Hematopoietic multipotent progenitor cell treated with erythropoietin and hydrocortisone succinate and interleukin-3 and kit ligand, for 6 days (in vitro differentiated cells): ENCODE results near the gene IRS2.
"Not testable (repeated sequence)": the region's sequence is repeated elsewhere in the genome, so short reads cannot be mapped to it uniquely, and the experiment has no call there.

Experiments
- DNase-seq: peaks from one replicate; pipeline ENCODE4 v3.0.0-alpha.2; 2015

The IRS2 gene, protein sequence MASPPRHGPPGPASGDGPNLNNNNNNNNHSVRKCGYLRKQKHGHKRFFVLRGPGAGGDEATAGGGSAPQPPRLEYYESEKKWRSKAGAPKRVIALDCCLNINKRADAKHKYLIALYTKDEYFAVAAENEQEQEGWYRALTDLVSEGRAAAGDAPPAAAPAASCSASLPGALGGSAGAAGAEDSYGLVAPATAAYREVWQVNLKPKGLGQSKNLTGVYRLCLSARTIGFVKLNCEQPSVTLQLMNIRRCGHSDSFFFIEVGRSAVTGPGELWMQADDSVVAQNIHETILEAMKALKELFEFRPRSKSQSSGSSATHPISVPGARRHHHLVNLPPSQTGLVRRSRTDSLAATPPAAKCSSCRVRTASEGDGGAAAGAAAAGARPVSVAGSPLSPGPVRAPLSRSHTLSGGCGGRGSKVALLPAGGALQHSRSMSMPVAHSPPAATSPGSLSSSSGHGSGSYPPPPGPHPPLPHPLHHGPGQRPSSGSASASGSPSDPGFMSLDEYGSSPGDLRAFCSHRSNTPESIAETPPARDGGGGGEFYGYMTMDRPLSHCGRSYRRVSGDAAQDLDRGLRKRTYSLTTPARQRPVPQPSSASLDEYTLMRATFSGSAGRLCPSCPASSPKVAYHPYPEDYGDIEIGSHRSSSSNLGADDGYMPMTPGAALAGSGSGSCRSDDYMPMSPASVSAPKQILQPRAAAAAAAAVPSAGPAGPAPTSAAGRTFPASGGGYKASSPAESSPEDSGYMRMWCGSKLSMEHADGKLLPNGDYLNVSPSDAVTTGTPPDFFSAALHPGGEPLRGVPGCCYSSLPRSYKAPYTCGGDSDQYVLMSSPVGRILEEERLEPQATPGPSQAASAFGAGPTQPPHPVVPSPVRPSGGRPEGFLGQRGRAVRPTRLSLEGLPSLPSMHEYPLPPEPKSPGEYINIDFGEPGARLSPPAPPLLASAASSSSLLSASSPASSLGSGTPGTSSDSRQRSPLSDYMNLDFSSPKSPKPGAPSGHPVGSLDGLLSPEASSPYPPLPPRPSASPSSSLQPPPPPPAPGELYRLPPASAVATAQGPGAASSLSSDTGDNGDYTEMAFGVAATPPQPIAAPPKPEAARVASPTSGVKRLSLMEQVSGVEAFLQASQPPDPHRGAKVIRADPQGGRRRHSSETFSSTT (N-terminal part only)

DNA sequence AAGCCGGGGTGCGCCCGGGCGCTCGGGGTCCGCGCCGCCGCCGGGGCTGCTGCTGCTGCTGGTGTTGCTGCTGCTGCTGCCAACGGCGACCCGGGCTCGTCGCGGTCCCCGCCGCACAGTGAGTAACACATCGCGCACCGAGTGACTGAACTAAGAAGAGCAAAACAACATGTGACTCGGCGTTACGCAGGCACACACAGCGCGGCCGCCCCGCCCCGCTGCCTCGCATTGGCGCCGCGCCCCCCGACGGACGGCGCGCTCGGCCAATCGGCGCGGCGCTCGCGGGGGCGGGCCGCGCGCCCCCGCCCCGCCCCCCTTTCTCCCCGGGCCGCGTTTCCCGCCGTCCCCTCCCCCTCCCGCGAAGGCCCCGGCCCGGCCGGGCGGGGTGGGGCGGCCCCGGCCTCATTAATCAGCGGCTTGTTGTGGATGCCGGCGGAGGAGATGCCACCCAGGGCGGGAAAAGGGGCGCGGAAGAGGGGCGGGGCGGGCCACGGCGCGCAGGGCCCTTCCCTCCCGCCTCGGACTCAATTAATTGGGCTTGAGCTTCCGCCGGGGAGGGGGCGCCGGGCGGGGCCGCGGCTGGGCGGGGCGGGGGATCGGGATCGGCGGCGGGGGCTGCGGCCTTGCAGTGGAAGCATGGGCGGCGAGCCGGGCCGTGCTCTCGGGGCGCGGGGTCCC, at the start of gene IRS2:
Gene IRS2 (minus strand): TSS at position 127 of the 678 bp plus-strand sequence. CDS start 530 bp downstream, outside the sequence.
- peak; percentile 97 for DNase-seq

DNA sequence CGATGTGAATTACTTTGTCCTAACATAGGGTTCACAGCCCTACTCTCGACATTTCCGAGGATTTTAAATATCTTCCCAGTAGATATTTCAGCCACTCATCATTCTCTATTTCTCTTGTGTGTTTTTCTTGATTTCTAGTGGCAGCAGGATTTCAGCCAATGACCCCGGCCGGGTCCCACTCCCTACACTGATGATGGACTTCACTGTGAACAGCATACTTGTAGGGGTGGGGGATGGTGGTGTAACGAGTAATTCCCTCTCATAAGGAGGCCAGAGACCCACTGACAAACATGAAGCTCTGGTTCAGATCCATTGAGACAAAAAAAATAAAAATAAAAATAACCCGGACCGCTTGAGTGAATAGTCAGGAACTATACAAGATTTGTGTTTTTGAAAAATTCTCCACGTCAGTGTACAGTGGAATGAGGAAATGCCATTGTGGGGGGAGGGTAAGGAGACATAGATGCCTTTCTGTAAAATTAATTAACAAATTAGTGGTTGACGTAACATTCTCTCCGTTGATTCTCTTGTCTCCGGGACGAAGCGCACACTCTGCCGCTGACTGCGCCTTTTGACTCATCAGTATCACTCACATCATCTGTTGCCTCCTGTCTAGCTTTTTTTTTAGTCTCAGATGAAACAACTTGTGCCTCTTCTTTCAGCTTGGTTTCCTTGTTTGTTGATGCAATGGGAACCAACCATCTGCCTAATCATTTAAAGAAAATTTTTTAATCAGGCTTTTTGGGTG, 48.8 kb upstream of the IRS2 start:
- DNase-seq = no peak

DNA sequence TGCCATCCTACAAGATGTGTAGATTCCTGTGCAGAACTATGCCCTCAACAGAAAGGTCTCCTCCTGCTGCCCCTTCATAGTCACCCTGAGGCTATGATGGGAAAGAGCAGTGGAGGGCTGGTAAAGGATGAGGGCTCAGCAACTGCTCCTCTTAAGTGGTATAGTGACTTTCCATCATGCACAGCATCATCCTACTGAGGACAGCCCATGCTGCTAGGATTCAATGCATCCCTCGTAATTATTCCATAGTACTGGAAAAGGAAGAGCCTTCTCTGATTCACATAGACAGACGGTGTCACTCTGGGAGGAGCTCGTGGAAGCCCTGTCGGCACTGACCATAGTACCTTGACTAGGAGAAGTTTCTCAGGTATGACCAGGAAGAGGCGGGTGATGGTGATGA, 47.6 kb upstream of the IRS2 start:
- no peak for DNase-seq

DNA sequence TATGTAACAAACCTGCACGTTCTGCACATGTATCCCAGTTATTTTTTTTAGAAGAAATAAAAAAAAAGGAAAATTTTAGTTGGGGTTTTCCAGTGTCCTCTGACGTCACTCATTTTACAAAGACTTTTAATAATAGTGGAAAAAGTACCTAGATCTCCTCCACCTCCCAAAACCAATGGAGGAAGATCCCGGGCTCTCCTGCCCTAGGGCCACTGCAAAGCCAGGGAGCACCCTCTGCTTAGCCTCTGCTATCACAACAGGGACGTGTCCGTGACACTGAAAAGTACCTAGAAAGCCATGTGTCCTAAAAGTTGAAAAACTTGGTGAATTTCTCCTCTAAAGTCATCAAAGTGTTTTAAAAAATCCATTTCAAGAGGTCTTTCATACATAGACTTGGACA, 46.7 kb upstream of the IRS2 start:
- no peak for DNase-seq

DNA sequence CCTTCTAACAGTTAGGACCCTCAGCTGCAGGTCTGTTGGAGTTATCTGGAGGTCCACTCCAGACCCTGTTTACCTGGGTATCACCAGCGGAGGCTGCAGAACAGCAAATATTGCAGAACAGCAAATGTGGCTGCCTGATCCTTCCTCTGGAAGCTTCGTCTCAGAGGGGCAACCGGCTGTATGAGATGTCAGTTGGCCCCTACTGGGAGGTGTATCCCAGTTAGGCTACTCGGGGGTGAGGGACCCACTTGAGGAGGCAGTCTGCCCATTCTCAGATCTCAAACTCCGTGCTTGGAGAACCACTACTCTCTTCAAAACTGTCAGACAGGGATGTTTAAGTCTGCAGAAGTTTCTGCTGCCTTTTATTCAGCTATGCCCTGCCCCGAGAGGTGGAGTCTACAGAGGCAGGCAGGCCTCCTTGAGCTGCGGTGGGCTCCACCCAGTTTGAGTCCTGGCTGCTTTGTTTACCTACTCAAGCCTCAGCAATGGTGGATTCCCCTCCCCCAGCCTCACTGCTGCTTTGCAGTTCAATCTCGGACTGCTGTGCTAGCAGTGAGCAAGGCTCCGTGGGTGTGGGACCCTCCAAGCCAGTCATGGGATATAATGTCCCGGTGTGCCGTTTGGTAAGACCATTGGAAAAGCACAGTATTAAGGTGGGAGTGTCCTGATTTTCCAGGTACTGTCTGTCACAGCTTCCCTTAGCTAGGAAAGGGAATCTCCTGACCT, 42.4 kb upstream of the IRS2 start:
- DNase-seq = not testable (repeated sequence)

DNA sequence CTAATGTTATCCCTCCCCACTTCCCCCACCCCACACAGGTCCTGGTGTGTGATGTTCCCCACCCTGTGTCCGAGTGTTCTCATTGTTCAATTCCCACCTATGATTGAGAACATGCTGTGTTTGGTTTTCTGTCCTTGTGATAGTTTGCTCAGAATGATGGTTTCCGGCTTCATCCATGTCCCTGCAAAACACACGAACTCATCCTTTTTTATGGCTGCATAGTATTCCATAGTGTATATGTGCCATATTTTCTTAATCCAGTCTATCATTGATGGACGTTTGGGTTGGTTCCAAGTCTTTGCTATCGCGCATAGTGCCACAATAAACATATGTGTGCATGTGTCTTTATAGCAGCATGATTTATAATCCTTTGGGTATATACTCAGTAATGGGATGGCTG, 36.8 kb upstream of the IRS2 start:
- DNase-seq = not testable (repeated sequence)

DNA sequence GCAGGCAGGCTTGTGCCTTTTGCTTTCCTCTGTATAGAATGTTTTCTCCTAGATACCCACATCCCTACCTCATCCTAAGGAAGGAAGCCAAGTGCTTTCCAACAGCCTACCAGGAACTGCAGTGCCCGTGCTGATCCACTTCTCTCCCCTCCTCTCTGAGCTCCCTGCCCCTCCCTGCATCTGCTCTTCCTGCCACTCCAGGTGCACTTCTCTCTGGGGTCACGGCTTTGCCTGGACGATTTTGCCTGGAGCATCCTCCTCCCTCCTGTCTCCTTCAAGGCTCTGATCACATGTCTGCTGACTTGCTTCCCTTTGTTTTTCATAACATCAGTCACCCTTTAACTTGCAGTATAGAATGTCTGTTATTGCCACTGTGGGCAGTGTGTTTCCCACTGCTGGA, 34.7 kb upstream of the IRS2 start:
- no peak for DNase-seq

DNA sequence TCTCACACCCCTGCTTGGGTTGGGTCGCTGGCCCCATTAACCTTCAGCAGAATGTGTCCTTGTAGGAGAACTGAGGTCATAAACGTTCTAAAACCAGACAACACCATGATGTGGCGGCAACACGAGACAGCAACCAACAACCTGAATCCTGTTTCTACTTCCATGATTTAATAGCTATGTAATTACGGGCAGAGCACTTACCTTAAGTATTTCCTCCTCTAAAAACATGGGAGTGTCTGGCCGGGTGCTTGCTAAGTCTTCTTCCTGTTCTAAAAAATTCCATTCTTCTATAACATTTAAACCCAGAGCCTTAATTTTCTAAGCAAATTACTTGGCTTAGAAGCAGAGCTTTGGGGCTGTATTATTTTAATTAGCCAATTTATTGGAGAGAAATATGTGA, 33.5 kb upstream of the IRS2 start:
- no peak for DNase-seq

DNA sequence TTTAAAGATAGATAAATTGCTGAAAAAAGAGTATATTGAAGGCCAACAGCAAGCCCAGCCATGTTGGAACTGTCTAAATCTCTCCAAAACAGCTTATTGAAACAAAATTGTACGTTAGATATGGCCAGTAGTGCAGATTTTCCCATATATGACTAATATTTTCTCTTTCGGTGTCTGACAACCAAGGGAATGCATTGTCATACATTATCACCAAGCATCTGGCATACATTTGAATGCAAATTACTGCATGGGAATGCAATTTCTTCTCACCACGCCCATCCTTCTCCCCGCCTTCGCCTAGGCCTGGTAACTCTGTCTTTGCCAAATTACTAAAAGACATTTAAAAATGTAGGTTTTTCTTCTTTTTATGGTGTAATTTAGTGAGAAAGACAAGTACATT, 32.5 kb upstream of the IRS2 start:
- DNase-seq = no peak

DNA sequence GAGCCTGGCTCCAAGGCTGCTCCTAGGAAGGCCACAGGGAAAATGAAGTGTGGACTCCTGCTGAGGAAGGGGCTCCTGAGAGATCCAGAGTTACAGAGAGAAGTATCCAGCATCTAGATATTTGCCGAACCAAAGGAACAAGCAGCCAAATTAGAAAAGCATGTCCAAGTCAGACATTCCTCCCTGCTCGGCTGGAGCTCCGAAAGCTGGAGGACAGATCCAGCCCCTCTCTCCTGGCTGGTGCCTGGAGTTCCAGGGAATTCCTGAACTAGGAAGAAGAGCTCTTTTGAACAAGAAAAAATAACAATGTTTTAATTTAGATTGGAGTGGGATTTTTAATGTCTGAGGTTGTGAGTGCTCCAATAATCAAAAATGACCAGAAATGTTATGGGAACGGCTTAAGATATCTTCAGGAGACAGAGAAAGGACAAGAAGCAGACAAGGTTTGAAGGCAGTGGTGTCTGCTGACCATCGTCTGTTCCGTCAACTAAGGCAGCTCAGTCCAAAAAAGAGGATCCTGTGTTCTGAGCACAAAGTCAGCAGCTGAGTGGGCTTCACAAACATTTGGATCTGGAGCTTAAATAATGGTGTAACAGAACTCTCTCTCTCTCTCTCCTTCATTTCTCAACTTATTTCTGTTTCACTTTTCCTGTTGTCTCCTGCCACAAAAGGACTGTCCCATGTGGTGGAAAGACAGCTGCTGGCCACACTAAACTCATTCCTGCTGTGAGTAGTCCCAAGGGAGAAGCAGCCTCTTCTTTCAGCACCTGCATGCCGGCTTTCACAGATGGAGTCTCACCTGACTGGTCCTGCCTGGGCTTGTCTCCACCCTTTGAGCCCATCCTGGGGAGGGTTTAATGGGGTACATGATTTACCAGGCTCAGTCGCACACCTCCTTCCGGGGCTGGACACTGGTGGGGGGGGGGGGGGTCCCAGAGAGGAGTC, 31.5 kb upstream of the IRS2 start:
- DNase-seq = no peak

DNA sequence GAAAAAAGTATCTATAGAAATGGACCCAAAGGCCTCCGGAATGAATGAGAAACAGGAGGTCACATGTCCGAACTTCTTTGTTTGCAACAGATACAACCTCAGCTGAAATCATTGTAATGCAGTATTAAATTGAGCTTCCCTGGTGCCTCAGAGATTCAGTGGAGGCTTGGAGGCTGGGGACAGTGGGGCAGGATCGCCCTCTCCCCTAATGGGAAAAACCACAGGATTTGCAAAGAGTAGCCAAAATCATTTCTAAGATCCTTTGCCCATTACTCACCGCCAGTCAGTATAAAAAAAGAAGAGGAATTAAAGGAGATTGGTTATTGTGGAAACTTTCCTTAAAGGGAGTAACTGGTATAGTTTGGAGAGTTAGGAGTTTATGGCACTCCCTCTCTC, 30.4 kb upstream of the IRS2 start:
- DNase-seq = no peak

DNA sequence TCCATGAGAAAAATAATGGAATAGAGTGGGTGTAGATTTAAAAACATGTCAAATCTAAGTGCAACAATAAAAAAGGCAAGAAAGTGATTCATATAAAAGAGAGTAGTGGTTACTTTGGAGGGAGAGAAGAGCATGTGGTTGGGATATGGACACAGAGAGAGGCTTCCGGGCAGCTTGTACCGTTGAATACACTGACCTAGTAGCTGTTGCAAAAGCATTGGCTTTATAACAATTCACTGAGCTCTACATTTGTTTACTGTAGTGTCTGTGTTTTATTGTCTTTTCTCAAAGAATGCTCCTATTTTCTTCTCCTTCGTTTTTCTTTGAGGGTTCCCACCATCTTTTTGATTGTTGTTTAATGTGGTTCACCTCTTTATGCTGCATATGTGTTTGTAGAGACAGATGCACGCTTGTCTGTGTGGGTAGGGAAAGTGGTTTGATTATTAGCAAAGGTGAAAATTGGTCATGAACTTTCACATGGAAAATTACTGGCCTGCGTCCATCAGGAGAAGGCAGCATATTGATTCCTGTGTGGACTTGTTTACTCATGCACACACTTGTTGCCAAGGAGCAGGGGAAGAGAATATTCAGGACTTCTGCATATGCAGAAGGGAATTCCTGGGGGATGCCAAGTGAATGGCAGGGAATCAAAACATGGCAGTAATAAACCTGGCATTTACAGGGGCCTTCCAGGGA, 29.9 kb upstream of the IRS2 start:
- DNase-seq = no peak

DNA sequence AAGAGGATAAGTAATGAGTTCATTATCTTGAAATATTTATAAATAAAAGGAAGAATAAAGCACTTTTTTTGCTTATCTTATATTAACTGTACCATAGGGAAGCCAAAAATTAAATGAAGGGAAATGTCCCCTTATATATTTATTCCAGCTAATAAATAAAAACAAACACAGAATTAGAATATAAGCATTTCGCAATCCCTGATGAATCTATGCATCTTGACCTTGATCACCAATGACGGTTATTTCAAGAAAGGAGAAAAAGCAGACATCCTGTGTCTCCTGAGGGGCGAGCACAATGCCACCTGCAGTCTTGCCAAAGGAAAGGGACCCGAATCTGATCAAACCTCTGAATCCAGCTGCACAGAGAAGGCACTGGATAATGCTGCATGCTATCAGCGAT, 29.3 kb upstream of the IRS2 start:
- DNase-seq = no peak

DNA sequence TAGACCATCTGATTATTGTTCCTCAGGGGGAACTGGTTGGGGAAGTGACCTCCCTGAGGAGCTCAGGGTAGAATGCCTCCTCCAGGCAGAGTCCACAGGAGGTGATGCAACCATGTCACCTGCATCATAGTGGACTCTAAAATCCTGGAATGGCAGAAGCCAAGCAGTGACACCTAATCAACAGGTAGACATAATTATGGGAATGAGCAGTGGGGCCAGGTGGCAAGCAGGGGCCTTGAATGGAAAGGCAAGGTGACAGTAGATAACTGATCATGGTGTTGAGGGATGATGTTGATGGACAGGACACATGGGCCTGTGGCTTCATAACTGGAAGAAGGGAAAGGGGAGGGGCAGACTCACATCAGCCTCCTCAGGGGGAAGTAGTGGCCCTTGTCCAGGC, 27.3 kb upstream of the IRS2 start:
- DNase-seq = no peak

DNA sequence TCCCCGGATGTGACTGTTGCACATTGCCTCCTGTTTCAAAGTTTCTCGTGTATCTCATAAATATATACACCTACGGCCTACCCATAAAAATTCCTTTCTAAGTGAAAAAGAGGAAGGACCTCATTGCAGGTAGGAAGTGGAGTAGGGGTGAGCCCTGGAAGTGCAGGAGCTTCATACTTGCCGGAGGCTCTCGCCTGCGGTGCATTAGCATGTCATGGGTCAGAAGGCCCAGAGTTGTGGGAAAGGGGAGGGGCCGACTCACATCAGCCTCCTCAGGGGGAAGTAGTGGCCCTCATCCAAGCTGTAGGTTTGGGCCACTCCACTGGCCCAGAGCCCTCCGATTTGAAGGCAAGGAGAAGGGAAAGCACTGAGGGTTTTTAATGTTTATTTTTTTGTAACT, 26.0 kb upstream of the IRS2 start:
- no peak for DNase-seq

DNA sequence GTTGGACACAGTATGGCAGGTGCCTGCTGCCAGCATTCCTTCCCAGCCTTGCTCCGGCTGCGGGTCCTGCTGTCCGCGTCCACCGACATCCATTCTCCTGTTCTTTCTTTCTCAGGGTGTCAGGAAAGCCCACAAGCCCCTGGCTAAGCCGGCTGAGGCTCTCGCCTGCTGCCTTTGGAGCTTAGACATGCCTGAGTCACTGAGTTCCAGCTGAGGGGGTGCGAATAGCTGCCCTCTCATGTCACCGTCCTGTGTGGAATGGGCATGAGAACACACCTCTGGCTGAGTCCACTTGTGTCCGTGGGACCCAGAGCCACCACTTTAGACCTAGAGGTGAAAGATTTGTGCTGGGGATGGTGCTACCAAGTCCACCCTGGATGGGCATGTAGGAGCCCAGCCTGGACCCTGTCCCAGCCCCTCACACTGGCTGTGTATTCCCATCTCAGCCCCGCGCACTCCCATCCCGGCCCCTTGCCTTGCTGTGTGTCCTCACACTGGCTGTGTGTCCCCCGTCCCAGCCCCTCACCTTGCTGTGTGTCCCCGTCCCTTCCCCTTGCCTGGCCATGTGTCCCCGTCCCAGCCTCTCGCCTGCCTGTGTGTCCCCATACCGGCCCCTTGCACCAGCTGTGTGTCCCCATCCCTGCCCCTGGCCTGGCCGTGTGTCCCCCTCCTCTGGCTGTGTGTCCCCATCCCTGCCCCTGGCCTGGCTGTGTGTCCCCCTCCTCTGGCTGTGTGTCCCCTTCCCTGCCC, 24.6 kb upstream of the IRS2 start:
- DNase-seq = no peak

DNA sequence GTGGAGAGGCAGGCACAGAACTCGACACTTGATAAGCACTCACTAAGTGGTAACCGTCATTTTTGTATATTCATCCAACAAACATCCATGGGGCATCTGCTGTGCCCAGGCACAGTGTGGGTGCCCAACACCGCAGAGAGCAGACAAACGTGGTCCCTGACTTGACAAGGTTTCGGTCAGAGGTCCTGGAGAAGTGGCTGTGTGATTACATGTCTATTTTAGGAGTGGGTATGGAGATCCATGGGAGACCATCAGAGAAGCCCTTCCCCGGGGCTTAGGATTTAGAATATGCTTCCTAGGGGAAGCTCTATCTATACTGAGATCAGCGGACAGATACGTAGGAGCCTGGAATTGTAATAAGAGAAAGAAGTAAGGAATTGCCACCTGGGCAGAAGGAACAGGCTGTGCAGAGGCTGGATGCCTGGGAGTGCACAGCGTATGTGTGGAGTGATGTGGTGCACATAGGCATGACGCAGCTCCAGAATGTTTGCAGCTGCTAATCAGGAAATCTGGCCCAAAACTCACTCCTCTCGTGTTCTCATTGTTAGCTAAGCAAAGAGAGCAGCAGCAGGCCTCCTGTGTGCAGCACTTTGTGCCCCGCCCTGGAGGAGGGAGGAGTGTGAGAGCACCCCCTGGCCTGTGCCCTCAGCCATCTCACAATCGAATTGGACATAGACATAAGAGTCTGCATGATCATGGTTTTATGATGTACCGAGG, 23.0 kb upstream of the IRS2 start:
- no peak for DNase-seq

DNA sequence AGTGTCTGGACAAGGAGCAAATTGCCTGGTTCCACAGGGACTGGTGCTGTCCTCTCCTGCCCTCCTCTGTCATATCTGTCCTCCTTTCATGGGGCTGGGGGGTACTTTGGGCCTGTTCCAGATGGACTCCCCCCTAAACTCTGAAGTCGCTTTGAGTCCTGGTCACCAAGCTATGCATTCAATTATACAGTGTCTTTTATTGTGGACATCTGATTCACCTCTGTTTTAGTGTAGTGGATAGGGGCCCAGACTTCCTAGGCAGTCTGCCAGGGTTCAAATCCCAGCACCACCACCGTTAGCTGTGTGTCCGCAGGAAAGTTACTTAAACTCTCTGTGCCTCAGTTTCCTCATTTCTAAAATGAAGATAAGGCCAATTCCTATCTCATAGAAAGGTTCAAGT, 21.0 kb upstream of the IRS2 start:
- no peak for DNase-seq
